Chondrocyte (in vitro differentiated cells): ENCODE results near the gene PRKCA. TPM values are rescaled to one million over a fixed set of nuclear protein-coding genes. Genes with fewer than 3 reads are reported as not detected.
A peak's percentile ranks its signal among the peaks of the same experiment; 100 is the strongest.
"Not testable (repeated sequence)": the region's sequence is repeated elsewhere in the genome, so short reads cannot be mapped to it uniquely, and the experiment has no call there.

Experiments
- DNase-seq: peaks from one replicate; pipeline ENCODE4 v3.0.0; 2021; ENCODE audit warnings: mixed read lengths, low spot score
- H3K27ac Mint-ChIP-seq: one replicate; pipeline ENCODE4 v1.8.0; 2021; ENCODE audit warnings: mild to moderate bottlenecking, moderate library complexity, mixed read lengths; ENCODE audit not compliant: unreplicated experiment
- H3K27me3 Mint-ChIP-seq: 2 replicates; pipeline ENCODE4 v1.8.0; 2021; ENCODE audit warnings: low read depth, mixed read lengths
- H3K36me3 Mint-ChIP-seq: 2 replicates; pipeline ENCODE4 v1.8.0; 2021; ENCODE audit warnings: low read depth, mixed read lengths
- H3K4me1 Mint-ChIP-seq: 2 replicates; pipeline ENCODE4 v1.8.0; 2021; ENCODE audit warnings: low read depth, mild to moderate bottlenecking, mixed read lengths
- H3K4me3 Mint-ChIP-seq: one replicate; pipeline ENCODE4 v1.8.0; 2021; ENCODE audit warnings: mild to moderate bottlenecking, moderate library complexity, mixed read lengths; ENCODE audit not compliant: unreplicated experiment
- H3K9me3 Mint-ChIP-seq: 2 replicates; pipeline ENCODE4 v1.8.0; 2021; ENCODE audit warnings: low read depth, mixed read lengths
- total RNA-seq: library from RNA; stranded (reverse); gene quantifications from 3 replicates; pipeline ENCODE4 v1.2.1, GENCODE V29; 2021
- TF ChIP-seq, protein P1 (sequence below): fragments of 200-600 bp; sonication (generic); IDR thresholded peaks from 2 replicates; pipeline ENCODE4 v1.5.0; 2021; ENCODE audit warnings: antibody characterized with exemption, mild to moderate bottlenecking, moderate library complexity

The PRKCA gene
- total RNA-seq, 1 donor from 2014 or later: 51.5 TPM

DNA sequence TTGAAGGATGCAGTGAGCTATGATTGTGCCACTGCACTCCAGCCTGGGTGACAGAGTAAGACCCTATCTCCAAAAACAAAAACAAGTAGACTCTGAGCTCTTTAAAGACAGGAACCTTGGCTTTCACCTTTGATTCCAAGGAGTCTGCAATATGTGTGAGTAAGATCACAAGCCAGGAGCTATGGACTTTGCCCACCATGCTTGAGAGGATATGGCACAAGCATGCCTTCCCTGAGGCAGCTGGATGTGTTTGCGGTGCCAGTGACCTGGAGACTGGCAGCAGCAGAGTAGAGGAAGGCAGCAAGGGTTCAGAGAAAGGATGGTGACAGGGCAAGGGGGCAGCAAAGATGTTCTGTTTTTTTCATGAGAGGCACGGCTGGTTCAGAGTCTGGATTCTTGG is 14.5 kb upstream of the PRKCA start:
- TF ChIP-seq, protein P1, sequence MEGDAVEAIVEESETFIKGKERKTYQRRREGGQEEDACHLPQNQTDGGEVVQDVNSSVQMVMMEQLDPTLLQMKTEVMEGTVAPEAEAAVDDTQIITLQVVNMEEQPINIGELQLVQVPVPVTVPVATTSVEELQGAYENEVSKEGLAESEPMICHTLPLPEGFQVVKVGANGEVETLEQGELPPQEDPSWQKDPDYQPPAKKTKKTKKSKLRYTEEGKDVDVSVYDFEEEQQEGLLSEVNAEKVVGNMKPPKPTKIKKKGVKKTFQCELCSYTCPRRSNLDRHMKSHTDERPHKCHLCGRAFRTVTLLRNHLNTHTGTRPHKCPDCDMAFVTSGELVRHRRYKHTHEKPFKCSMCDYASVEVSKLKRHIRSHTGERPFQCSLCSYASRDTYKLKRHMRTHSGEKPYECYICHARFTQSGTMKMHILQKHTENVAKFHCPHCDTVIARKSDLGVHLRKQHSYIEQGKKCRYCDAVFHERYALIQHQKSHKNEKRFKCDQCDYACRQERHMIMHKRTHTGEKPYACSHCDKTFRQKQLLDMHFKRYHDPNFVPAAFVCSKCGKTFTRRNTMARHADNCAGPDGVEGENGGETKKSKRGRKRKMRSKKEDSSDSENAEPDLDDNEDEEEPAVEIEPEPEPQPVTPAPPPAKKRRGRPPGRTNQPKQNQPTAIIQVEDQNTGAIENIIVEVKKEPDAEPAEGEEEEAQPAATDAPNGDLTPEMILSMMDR: no peak
- no peak overlapping the region for H3K27ac Mint-ChIP-seq
- H3K27me3 Mint-ChIP-seq: no peaks in the 10 kb centered on the region
- H3K36me3 Mint-ChIP-seq: no peaks in the 10 kb centered on the region
- peaks cover 7% of the 10 kb centered on the region for H3K4me1 Mint-ChIP-seq
- no peak for DNase-seq
- H3K9me3 Mint-ChIP-seq: no peaks in the 10 kb centered on the region
- H3K4me3 Mint-ChIP-seq: no peak overlapping the region

DNA sequence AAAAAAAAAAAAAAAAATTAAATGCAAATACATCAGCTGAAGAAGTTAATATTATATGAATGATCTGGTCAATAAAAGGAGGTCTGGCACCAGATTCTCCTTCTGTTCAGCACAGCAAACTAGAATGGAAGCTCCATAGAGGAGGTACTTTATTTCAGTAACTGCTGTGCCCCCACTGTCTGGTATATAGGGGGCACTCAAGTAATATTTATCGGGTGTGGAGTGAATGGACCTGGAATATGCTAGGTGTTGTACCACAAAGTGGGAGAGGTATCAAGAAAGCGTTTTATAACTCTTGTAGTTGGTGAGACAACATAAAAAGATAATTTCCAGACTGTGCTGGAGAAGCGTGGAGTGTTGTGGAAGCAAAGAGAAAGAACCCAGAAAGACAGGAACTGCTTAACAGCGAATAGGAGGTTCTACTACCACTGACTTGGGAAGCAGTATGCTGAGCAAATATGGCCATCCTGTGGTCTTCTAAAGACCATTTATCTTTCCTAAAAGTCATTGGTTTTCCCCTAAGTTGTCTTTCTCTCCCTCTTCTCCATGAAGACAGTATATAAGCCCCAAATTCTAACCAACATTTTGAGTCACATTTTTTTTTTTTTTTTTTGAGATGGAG is 12.2 kb upstream of the PRKCA start:
- TF ChIP-seq, protein P1: peak; percentile 57
- Mint-ChIP-seq H3K27ac (no peak overlapping the region), H3K4me1 (peaks cover under 1% of the 10 kb centered on the region), H3K36me3 (no peaks in the 10 kb centered on the region), H3K27me3 (no peaks in the 10 kb centered on the region), H3K4me3 (no peak overlapping the region), H3K9me3 (no peaks in the 10 kb centered on the region)
- DNase-seq: no peak

DNA sequence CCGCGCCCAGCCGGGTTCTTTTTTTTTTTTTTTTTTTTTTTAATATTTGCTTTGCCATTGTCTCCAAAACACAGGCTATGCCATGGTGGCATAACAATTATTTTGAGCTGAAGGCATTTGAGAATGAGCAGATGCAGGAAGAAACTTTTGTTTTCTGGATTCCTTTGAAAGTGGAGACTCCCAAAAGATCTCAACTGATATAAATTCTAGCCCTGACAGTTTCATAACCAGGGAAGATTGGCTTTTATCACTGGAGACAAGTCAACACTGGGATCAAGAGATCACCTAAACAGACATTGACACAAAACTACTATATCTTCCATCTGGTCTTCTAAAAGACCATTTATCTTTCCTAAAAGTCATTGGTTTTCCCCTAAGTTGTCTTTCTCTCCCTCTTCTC is 10.1 kb upstream of the PRKCA start:
- H3K27ac Mint-ChIP-seq: no peak overlapping the region
- no peaks in the 10 kb centered on the region for H3K27me3 Mint-ChIP-seq
- H3K4me1 Mint-ChIP-seq: peaks cover 5% of the 10 kb centered on the region
- no peak overlapping the region for H3K4me3 Mint-ChIP-seq
- no peaks in the 10 kb centered on the region for H3K9me3 Mint-ChIP-seq
- no peaks in the 10 kb centered on the region for H3K36me3 Mint-ChIP-seq
- TF ChIP-seq, protein P1: no peak
- DNase-seq: no peak

DNA sequence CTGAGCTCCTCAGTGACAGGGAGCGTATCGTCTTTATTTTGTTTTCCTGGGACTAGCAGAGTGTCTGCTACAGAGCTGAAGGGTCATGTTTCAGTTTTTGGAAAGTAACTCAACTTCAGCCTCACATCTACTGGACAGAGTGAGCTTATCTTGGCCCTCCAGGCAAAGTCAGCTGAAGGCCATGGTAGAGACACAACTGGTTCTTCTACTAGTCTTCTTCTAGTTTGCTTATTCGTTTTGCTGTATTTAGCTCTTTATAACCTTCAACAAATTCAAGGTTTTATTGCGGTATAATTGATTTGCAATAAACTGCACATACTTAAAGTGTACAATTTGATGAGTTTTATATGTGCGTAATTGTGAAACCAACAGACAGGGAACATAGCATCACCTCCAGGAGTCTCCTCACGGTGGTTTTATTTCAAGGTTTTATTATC is 6.1 kb upstream of the PRKCA start:
- H3K27me3 Mint-ChIP-seq: no peaks in the 10 kb centered on the region
- H3K9me3 Mint-ChIP-seq: no peaks in the 10 kb centered on the region
- no peak overlapping the region for H3K4me3 Mint-ChIP-seq
- DNase-seq: no peak
- no peak overlapping the region for H3K27ac Mint-ChIP-seq
- H3K36me3 Mint-ChIP-seq: no peaks in the 10 kb centered on the region
- peaks cover 11% of the 10 kb centered on the region for H3K4me1 Mint-ChIP-seq
- TF ChIP-seq, protein P1: no peak

DNA sequence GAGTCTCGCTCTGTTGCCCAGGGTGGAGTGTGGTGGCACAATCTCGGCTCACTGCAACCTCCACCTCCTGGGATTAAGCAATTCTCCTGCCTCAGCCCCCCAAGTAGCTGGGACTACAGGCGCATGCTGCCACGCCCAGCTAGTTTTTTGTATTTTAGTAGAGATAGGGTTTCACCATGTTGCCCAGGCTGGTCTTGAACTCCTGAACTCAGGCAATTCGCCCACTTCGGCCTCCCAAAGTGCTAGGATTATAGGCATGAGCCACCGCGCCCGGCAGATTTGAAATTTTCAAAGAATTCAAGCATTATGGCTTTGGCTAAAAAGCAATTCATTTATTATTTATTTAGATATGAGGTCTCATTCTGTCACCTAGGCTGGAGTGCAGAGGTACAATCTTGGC is 5.0 kb upstream of the PRKCA start:
- H3K4me3 Mint-ChIP-seq, H3K36me3 Mint-ChIP-seq, H3K9me3 Mint-ChIP-seq, DNase-seq, H3K27ac Mint-ChIP-seq, H3K27me3 Mint-ChIP-seq: not testable (repeated sequence)
- peaks cover 15% of the 10 kb centered on the region for H3K4me1 Mint-ChIP-seq

DNA sequence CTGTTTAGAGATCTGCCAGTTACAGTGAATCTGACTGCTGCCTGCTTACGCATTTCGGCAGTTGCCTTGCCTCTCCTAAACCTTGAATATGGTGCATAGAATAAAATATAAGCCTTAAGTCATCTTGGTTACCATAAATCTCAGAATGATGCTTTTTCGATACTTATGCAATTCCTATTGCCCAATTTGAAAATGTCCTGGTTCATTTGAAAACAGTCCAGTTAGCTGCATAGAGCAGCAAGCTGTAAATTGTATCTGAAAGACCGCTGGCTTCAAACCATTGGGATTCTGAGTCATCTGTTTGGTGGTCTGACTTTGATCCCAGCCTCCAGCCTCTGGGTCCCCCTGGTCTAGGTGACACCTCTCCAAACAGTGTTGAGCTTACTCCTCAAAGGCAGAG is 2.7 kb upstream of the PRKCA start:
- no peaks in the 10 kb centered on the region for H3K27me3 Mint-ChIP-seq
- TF ChIP-seq, protein P1: no peak
- H3K4me3 Mint-ChIP-seq: no peak overlapping the region
- H3K27ac Mint-ChIP-seq: peak overlapping the region; percentile 15
- H3K36me3 Mint-ChIP-seq: no peaks in the 10 kb centered on the region
- no peaks in the 10 kb centered on the region for H3K9me3 Mint-ChIP-seq
- peaks cover 28% of the 10 kb centered on the region for H3K4me1 Mint-ChIP-seq
- DNase-seq: no peak
